ENCODE measurements around the gene DNAJB12. TPM values are rescaled to one million over a fixed set of nuclear protein-coding genes. Genes with fewer than 3 reads are reported as not detected.

Gene DNAJB12
- total and polyA plus RNA-seq, 10 of the 15 experiments (the other 5 are each of a cell fraction or from before 2014, with no cell fraction given), result 4.6 to 31.6 (median 18.8) TPM

- TF ChIP-seq SKIL (IDR thresholded peaks at IDR 0.05; ENCODE audit: low read depth, poor library complexity, severe bottlenecking) (no peak), NFXL1 (IDR thresholded peaks at IDR 0.05; ENCODE audit: borderline replicate concordance) (no peak), BCL3 (IDR thresholded peaks at IDR 0.05; ENCODE audit: borderline replicate concordance, insufficient read depth, low read depth, low read length, poor library complexity, severe bottlenecking) (no peak), ZBED1 (IDR thresholded peaks at IDR 0.05; ENCODE audit: borderline replicate concordance) (no peak), HDAC6 (IDR thresholded peaks at IDR 0.05; ENCODE audit: unreplicated experiment) (no peak)
These were observed 45.2 kb downstream of the DNAJB12 start (continued) for GRCh38 chr10:72309290-72310240.

Measured in GM12878 (cell line).